Vagina (tissue), 2 donors: ENCODE data around the gene SNCA. TPM values are rescaled to one million over a fixed set of nuclear protein-coding genes. Genes with fewer than 3 reads are reported as not detected.

ENCODE experiments used
- DNase-seq, 2 donors: peaks; one replicate each; pipeline ENCODE4 v3.0.0-alpha.2; 2017; ENCODE audit errors: extremely low spot score in 2 of 2
- H3K27ac ChIP-seq: fragments of 200-600 bp; sonication (generic); one replicate; pipeline ENCODE4 v1.5.1; 2019
- H3K27me3 ChIP-seq: fragments of 200-600 bp; sonication (generic); one replicate; pipeline ENCODE4 v1.5.1; 2019
- H3K36me3 ChIP-seq, 2 donors: fragments of 200-600 bp; sonication (generic); one replicate each; pipeline ENCODE4 v1.5.1; 2017 to 2019
- H3K4me1 ChIP-seq: fragments of 200-600 bp; sonication (generic); one replicate; pipeline ENCODE4 v1.5.1; 2019
- H3K4me3 ChIP-seq, 2 donors: fragments of 200-600 bp; sonication (generic); 1 replicate in 1 of 2; 2 replicates in 1 of 2; pipeline ENCODE4 v1.5.1; 2016 to 2019
- H3K9me3 ChIP-seq: fragments of 200-600 bp; sonication (generic); one replicate; pipeline ENCODE4 v1.5.1; 2019
- POLR2A ChIP-seq, 2 donors: fragments of 450-650 bp; IDR thresholded peaks; one replicate each; pipeline ENCODE4 v1.6.1; 2017; ENCODE audit warnings: antibody characterized with exemption in 2 of 2, mild to moderate bottlenecking in 2 of 2, moderate library complexity in 2 of 2
- POLR2AphosphoS5 ChIP-seq, 2 donors: sonication (generic); formaldehyde crosslinking; IDR thresholded peaks; one replicate each; pipeline ENCODE4 v1.9.0; 2017; ENCODE audit warnings: antibody characterized with exemption in 2 of 2, mild to moderate bottlenecking in 2 of 2, low read depth in 1 of 2; ENCODE audit not compliant: insufficient read depth in 1 of 2
- intact Hi-C: fragments of 100-400 bp; cut with DNase I; formaldehyde crosslinking; loops from one replicate; pipeline ENCODE4 v1.15.1; 2023
- total RNA-seq: library from RNA; depleted of rRNA; stranded (reverse); fragments of >200 nt; gene quantifications from one replicate; pipeline ENCODE4 v1.2.3, GENCODE V29; 2016
- TF ChIP-seq, protein P1 (sequence below), 3 experiments: fragments of 450-650 bp in 2 of 3; fragments of 200-600 bp in 1 of 3; sonication (generic) in 1 of 3; IDR thresholded peaks; one replicate each; pipeline ENCODE4 v1.5.1; 2017 to 2019; ENCODE audit warnings: antibody characterized with exemption in 3 of 3, mild to moderate bottlenecking in 2 of 3, moderate library complexity in 2 of 3

SNCA gene
- total RNA-seq, 1 donor from 2014 or later, result 27.3 TPM

DNA sequence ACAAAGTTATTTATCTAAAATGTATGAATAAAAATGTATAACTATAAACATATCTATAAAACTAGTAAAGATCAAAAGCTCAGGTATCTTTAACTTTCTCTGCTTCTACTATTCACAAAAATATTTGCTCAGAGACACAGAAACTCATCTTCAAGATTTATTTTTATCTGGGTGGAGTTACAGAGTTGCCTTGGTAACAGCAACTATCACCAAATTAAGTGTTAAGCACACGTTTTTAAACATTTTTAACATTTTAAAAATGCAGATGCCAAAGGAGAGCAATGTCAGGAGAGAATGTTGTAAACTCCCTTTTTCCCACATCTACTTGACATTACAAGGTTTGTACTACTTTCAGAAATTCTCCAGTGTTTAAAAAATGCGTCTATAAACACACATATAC is 71.4 kb downstream of the SNCA start:
- H3K9me3 ChIP-seq, result no peaks in the 10 kb centered on the region
- H3K27me3 ChIP-seq, result no peaks in the 10 kb centered on the region
- H3K36me3 ChIP-seq, result no peaks in the 10 kb centered on the region
- no peak overlapping the region for H3K27ac ChIP-seq
- DNase-seq, result no peak
- H3K4me3 ChIP-seq, result no peak overlapping the region
- H3K4me1 ChIP-seq, result peaks cover 13% of the 10 kb centered on the region
- TF ChIP-seq POLR2A (IDR thresholded peaks at IDR 0.05) (no peak), POLR2AphosphoS5 (IDR thresholded peaks at IDR 0.05; ENCODE audit: insufficient read depth in 1 of 2, low read depth in 1 of 2) (no peak)
- TF ChIP-seq, protein P1, sequence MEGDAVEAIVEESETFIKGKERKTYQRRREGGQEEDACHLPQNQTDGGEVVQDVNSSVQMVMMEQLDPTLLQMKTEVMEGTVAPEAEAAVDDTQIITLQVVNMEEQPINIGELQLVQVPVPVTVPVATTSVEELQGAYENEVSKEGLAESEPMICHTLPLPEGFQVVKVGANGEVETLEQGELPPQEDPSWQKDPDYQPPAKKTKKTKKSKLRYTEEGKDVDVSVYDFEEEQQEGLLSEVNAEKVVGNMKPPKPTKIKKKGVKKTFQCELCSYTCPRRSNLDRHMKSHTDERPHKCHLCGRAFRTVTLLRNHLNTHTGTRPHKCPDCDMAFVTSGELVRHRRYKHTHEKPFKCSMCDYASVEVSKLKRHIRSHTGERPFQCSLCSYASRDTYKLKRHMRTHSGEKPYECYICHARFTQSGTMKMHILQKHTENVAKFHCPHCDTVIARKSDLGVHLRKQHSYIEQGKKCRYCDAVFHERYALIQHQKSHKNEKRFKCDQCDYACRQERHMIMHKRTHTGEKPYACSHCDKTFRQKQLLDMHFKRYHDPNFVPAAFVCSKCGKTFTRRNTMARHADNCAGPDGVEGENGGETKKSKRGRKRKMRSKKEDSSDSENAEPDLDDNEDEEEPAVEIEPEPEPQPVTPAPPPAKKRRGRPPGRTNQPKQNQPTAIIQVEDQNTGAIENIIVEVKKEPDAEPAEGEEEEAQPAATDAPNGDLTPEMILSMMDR (IDR thresholded peaks at IDR 0.05), result no peak
- intact Hi-C loops, result no loop called here

DNA sequence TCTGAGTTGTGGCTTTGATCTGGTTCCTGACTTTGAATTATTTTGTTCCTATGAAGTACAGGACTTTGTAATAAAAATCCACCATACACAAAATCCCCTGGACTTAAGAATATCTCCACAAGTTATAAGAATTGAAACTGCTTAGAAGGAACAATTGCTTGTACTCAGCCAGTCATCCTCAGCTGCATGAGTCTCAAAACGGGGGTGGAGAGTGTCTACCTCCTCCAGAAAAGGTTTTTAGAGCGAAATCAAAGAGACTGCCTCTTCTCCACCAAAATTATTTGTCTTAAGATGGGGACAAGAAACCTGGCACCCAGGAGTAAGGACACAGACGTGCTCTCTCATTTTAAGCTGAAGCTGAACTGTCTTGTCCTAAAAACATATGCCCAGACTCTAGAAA is 74.7 kb downstream of the SNCA start:
- H3K4me3 ChIP-seq, result no peak overlapping the region
- H3K27ac ChIP-seq, result no peak overlapping the region
- TF ChIP-seq, protein P1 (IDR thresholded peaks at IDR 0.05), result no peak
- TF ChIP-seq POLR2AphosphoS5 (IDR thresholded peaks at IDR 0.05; ENCODE audit: insufficient read depth in 1 of 2, low read depth in 1 of 2) (no peak), POLR2A (IDR thresholded peaks at IDR 0.05) (no peak)
- DNase-seq, result no peak
- H3K9me3 ChIP-seq, result no peaks in the 10 kb centered on the region
- intact Hi-C loops, result no loop called here
- peaks cover 13% of the 10 kb centered on the region for H3K4me1 ChIP-seq
- H3K27me3 ChIP-seq, result no peaks in the 10 kb centered on the region
- no peaks in the 10 kb centered on the region for H3K36me3 ChIP-seq

DNA sequence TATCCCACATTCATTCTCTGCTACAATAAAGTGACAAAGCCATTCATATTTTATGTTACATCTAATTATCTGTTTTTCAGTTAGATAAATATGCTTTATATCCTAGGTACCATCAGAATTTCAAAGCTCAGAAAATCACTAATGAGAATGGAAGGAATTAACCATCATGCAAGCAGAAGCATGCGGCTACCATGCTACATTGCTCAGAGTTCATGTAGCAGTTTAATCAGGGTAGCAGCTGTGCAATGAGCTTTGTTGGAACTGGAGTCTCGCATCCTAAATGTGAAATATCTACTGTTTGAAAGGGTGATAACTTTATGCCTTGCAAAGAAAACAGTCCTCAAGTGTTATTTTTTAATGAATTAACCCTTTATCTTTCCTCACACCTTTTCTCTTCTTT is 77.5 kb downstream of the SNCA start:
- no peak for DNase-seq
- Histone ChIP-seq H3K4me1 (no peaks in the 10 kb centered on the region), H3K27ac (no peak overlapping the region), H3K4me3 (no peak overlapping the region), H3K27me3 (no peaks in the 10 kb centered on the region), H3K9me3 (no peaks in the 10 kb centered on the region), H3K36me3 (no peaks in the 10 kb centered on the region)
- intact Hi-C loops, result no loop called here
- TF ChIP-seq POLR2AphosphoS5 (IDR thresholded peaks at IDR 0.05; ENCODE audit: insufficient read depth in 1 of 2, low read depth in 1 of 2), result no peak
- TF ChIP-seq, protein P1 (IDR thresholded peaks at IDR 0.05), result no peak
- no peak for TF ChIP-seq POLR2A (IDR thresholded peaks at IDR 0.05)

DNA sequence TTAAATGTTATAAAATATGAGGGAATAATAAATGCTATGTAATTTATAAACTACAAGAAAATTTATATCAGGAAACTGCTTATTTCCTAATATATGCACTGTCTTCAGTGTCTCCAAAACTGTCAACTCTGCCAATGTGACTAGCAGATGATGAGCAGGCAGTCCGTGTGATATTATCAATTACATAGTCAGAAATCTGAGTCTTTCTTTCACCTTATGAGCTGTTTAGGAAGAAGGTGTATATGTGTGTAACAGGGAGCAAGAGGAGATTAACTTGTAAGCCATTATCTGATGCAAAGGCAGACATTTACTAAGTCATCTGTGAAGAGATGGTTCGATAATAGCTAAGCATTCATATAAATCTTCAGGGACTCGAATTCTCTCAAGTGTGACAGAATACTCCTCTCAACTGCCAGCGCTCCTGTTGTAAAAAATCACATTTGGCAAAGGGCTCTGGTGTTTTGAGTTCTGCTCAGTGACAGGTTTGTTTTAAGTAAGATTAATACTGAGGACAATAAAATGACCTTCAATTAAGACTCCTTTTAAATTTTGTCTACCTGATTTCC is 79.7 kb downstream of the SNCA start:
- no peaks in the 10 kb centered on the region for H3K27me3 ChIP-seq
- no peaks in the 10 kb centered on the region for H3K36me3 ChIP-seq
- H3K4me3 ChIP-seq, result no peak overlapping the region
- DNase-seq, result no peak
- H3K27ac ChIP-seq, result no peak overlapping the region
- H3K9me3 ChIP-seq, result no peaks in the 10 kb centered on the region
- H3K4me1 ChIP-seq, result peaks cover 18% of the 10 kb centered on the region
- TF ChIP-seq POLR2A (IDR thresholded peaks at IDR 0.05) (no peak), POLR2AphosphoS5 (IDR thresholded peaks at IDR 0.05; ENCODE audit: insufficient read depth in 1 of 2, low read depth in 1 of 2) (no peak)
- TF ChIP-seq, protein P1 (IDR thresholded peaks at IDR 0.05), result no peak
- intact Hi-C loops, result no loop called here

DNA sequence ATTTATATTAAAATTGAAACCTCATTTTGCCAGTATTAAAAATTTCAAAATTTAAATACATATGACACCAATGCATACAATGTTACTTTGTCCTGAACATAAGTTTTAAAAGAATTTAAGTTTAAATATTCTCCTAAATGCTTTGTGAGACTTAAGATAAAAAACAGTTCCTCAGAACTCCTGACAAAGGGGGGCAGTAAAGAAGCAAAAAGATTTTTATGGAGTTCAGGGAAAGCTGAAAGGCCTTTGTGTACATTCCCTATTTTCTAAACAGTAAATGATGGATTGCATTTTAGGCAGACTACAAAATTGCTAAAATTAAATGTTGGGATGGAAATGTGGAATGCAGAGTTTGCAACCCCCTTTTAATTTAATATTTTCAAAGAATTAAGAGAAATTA is 81.7 kb downstream of the SNCA start:
- DNase-seq, result no peak
- TF ChIP-seq POLR2AphosphoS5 (IDR thresholded peaks at IDR 0.05; ENCODE audit: insufficient read depth in 1 of 2, low read depth in 1 of 2) (no peak), POLR2A (IDR thresholded peaks at IDR 0.05) (no peak)
- TF ChIP-seq, protein P1 (IDR thresholded peaks at IDR 0.05), result no peak
- Histone ChIP-seq H3K4me1 (peaks cover 23% of the 10 kb centered on the region), H3K27me3 (no peaks in the 10 kb centered on the region), H3K27ac (peak overlapping the region; percentile 55), H3K4me3 (no peak overlapping the region), H3K36me3 (no peaks in the 10 kb centered on the region), H3K9me3 (no peaks in the 10 kb centered on the region)
- intact Hi-C loops, result no loop called here
